B cell (primary cell): ENCODE measurements around the gene NEK8. TPM values are rescaled to one million over a fixed set of nuclear protein-coding genes. Genes with fewer than 3 reads are reported as not detected.

ENCODE experiments used
- ATAC-seq: fragments of 200-7000 bp; cut with Tn5 transposase; one replicate; pipeline ENCODE4 v1.10.0; 2021; ENCODE audit warnings: low read depth, mild to moderate bottlenecking, moderate number of reproducible peaks, moderate library complexity
- CTCF ChIA-PET: fragments of 350-600 bp; sonication (Branson Sonifier 250); formaldehyde crosslinking; loops from one replicate; lab custom pipeline; 2021; ENCODE audit warnings: antibody characterized with exemption, inconsistent platforms; lab: Charles Lee
- POLR2A ChIA-PET: fragments of 350-600 bp; sonication (Branson Sonifier 250); formaldehyde crosslinking; loops from one replicate; lab custom pipeline; 2021; ENCODE audit warnings: antibody characterized with exemption; lab: Charles Lee
- DNase-seq: peaks from one replicate; pipeline ENCODE4 v3.0.0; 2013
- H2AFZ ChIP-seq: 2 replicates; pipeline ENCODE4 v1.6.1; 2012; ENCODE audit warnings: mild to moderate bottlenecking, low read depth, low read length; ENCODE audit not compliant: insufficient read depth, poor library complexity, severe bottlenecking
- H3K27ac ChIP-seq, 2 donors: 1 replicate in 1 of 2; 2 replicates in 1 of 2; pipeline ENCODE4 v1.5.1; 2012 to 2013; ENCODE audit warnings: low read length in 2 of 2, mild to moderate bottlenecking in 2 of 2, moderate library complexity in 1 of 2
- H3K27me3 ChIP-seq, 4 experiments: fragments of 200-600 bp in 1 of 4; sonication (generic) in 1 of 4; replicated peaks in 1 of 4; 1 replicate in 2 of 4; 2 replicates in 2 of 4; pipeline versions ENCODE4 v1.6.1 to v1.7.0; 2013 to 2016; ENCODE audit warnings: low read length in 3 of 4, mild to moderate bottlenecking in 2 of 4, mixed read lengths in 1 of 4, moderate library complexity in 1 of 4; ENCODE audit not compliant: insufficient read depth in 4 of 4, control insufficient read depth in 3 of 4; ENCODE audit errors: control extremely low read depth in 1 of 4
- H3K36me3 ChIP-seq, 2 experiments: replicated peaks in 1 of 2; 1 replicate in 1 of 2; 2 replicates in 1 of 2; pipeline versions ENCODE4 v1.6.1 to v1.7.1; 2013; ENCODE audit warnings: low read length in 1 of 2; ENCODE audit not compliant: insufficient read depth in 2 of 2, control insufficient read depth in 1 of 2; ENCODE audit errors: control extremely low read depth in 1 of 2, extremely low read depth in 1 of 2
- H3K4me1 ChIP-seq, 2 donors: fragments of 200-600 bp in 1 of 2; sonication (generic) in 1 of 2; 1 replicate in 1 of 2; 2 replicates in 1 of 2; pipeline versions ENCODE4 v1.5.1 to v1.6.1; 2013 to 2017; ENCODE audit warnings: low read length in 2 of 2; ENCODE audit not compliant: control insufficient read depth in 2 of 2, insufficient read depth in 2 of 2
- H3K4me2 ChIP-seq: replicated peaks from 2 replicates; pipeline ENCODE3; 2012; ENCODE audit warnings: mild to moderate bottlenecking, low read depth, low read length; ENCODE audit not compliant: poor library complexity, severe bottlenecking
- H3K4me3 ChIP-seq, 5 experiments: fragments of 200-600 bp in 1 of 5; sonication (generic) in 1 of 5; 1 replicate in 3 of 5; 2 replicates in 2 of 5; pipeline versions ENCODE4 v1.5.1 to v1.7.0; 2011 to 2016; ENCODE audit warnings: low read length in 4 of 5, mild to moderate bottlenecking in 4 of 5, low read depth in 2 of 5, control low read depth in 1 of 5, moderate library complexity in 1 of 5; ENCODE audit not compliant: insufficient read depth in 1 of 5; ENCODE audit errors: control extremely low read depth in 1 of 5, extremely low read depth in 1 of 5
- H3K79me2 ChIP-seq: fragments of 200-600 bp; sonication (generic); one replicate; pipeline ENCODE4 v1.6.0; 2016; ENCODE audit warnings: low read length; ENCODE audit not compliant: control insufficient read depth, insufficient read depth
- H3K9ac ChIP-seq: fragments of 200-600 bp; sonication (generic); 2 replicates; pipeline ENCODE4 v1.6.1; 2017; ENCODE audit warnings: mild to moderate bottlenecking, low read length, moderate library complexity
- H3K9me3 ChIP-seq, 3 donors: one replicate each; pipeline versions ENCODE4 v1.6.1 to v1.7.1; 2013; ENCODE audit warnings: low read length in 2 of 3; ENCODE audit not compliant: control insufficient read depth in 2 of 3, insufficient read depth in 1 of 3; ENCODE audit errors: control extremely low read depth in 1 of 3
- H4K20me1 ChIP-seq: 2 replicates; pipeline ENCODE4 v1.6.0; 2012; ENCODE audit warnings: mild to moderate bottlenecking, low read length; ENCODE audit not compliant: insufficient read depth, control insufficient read depth, poor library complexity, severe bottlenecking
- H3K27ac Mint-ChIP-seq: one replicate; pipeline ENCODE4 v1.8.0; 2021; ENCODE audit warnings: mixed read lengths
- H3K27me3 Mint-ChIP-seq: one replicate; pipeline ENCODE4 v1.8.0; 2021; ENCODE audit warnings: mixed read lengths
- H3K4me1 Mint-ChIP-seq: one replicate; pipeline ENCODE4 v1.8.0; 2021; ENCODE audit warnings: mixed read lengths
- H3K4me3 Mint-ChIP-seq: one replicate; pipeline ENCODE4 v1.8.0; 2021; ENCODE audit warnings: mixed read lengths
- H3K9me3 Mint-ChIP-seq: one replicate; pipeline ENCODE4 v1.8.0; 2022; ENCODE audit warnings: mixed read lengths; ENCODE audit not compliant: insufficient read depth
- EZH2 ChIP-seq: IDR thresholded peaks from 2 replicates; pipeline ENCODE4 v1.6.1; 2012; ENCODE audit warnings: borderline replicate concordance, low read depth, mild to moderate bottlenecking, moderate library complexity, low read length; ENCODE audit not compliant: insufficient read depth, poor library complexity, severe bottlenecking
- WGBS: methylation state at CpG from one replicate; pipeline ENCODE4 v1.1.5; 2013; ENCODE audit warnings: missing lambda C conversion rate; ENCODE audit not compliant: insufficient coverage; 5-methylcytosine and 5-hydroxymethylcytosine counted together
- intact Hi-C: fragments of 100-400 bp; cut with micrococcal nuclease; formaldehyde crosslinking; loops from one replicate; pipeline ENCODE4 v1.10.0; 2022
- polyA plus RNA-seq: library from polyadenylated mRNA; depleted of rRNA; stranded (reverse); fragments of >200 nt; gene quantifications from 2 replicates; pipeline ENCODE4 v1.2.3, GENCODE V29; 2012
- total RNA-seq, 2 donors: library from RNA; stranded (reverse); fragments of 120-200 nt in 1 of 2; gene quantifications; 1 replicate in 1 of 2; 2 replicates in 1 of 2; pipeline versions ENCODE4 v1.2.3 to v1.2.4, GENCODE V29; 2013 to 2022
- TF ChIP-seq, protein P1 (sequence below): fragments of 200-600 bp; IDR thresholded peaks from one replicate; pipeline ENCODE4 v1.8.0; 2022; ENCODE audit warnings: antibody characterized with exemption, mild to moderate bottlenecking

Gene NEK8
- total and polyA plus RNA-seq, 2 donors (not counting 1 experiment from before 2014, with no cell fraction given), result 58.0 to 305 TPM

DNA sequence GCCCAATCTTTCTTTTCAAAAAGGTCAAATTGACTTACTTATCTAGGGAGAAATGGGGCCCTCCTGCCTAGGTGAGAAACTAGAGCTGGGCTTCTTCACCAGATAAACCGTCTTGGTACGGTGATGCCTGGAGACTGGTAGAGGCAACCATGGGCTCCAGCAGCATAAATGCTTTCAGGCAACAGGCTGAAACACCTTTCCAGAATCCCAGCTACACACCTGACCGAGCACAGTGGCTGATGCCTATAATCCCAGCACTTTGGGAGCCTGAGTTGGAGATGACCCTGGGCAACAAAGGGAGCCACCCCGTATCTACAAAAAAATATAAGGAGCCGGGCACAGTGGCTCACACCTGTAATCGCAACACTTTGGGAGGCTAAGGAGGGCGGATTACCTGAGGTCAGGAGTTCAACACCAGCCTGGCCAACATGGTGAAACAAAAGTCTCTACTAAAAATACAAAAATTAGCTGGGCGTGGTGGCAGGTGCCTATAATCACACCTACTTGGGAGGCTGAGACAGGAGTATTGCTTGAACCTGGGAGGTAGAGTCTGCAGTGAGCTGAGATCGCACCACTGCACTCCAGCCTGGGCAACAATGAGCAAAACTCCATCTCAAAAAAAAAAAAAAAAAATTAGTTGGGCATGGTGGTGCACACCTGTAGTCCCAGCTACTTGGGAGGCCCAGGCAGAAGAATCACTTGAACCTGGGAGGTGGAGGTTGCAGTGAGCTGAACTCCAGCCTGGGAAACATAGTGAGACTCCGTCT, 23.2 kb downstream of the NEK8 start:
- Mint-ChIP-seq H3K4me3 (no peak overlapping the region), H3K9me3 (no peaks in the 10 kb centered on the region), H3K27ac (no peak overlapping the region), H3K27me3 (no peaks in the 10 kb centered on the region), H3K4me1 (peaks cover 29% of the 10 kb centered on the region)
- DNase-seq, result no peak
- ChIA-PET CTCF (interaction anchor here (0.7 to 18.9 kb wide), 6 partner anchors 10 to 214 kb away, joined by 3 to 1020 read pairs (median 20); partner anchors contain the start of genes DHRS13, NEK8, RPL23A and TLCD1), POLR2A (interaction anchor here (0.6 to 16.2 kb wide), 7 partner anchors 11 to 200 kb away, joined by 3 to 511 read pairs (median 4); partner anchors contain the start of genes NEK8 and TLCD1)
- H2AFZ ChIP-seq, result no peak overlapping the region
- H3K9me3 ChIP-seq, result no peaks in the 10 kb centered on the region
- peaks cover 48% of the 10 kb centered on the region for H3K79me2 ChIP-seq
- 100% methylated on average over 6 of the region's 10 CpGs for WGBS
- H3K9ac ChIP-seq, result no peak overlapping the region
- peaks cover 18 to 20% of the 10 kb centered on the region in 2 donors for H3K4me1 ChIP-seq
- TF ChIP-seq, protein P1, sequence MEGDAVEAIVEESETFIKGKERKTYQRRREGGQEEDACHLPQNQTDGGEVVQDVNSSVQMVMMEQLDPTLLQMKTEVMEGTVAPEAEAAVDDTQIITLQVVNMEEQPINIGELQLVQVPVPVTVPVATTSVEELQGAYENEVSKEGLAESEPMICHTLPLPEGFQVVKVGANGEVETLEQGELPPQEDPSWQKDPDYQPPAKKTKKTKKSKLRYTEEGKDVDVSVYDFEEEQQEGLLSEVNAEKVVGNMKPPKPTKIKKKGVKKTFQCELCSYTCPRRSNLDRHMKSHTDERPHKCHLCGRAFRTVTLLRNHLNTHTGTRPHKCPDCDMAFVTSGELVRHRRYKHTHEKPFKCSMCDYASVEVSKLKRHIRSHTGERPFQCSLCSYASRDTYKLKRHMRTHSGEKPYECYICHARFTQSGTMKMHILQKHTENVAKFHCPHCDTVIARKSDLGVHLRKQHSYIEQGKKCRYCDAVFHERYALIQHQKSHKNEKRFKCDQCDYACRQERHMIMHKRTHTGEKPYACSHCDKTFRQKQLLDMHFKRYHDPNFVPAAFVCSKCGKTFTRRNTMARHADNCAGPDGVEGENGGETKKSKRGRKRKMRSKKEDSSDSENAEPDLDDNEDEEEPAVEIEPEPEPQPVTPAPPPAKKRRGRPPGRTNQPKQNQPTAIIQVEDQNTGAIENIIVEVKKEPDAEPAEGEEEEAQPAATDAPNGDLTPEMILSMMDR, result no peak
- no peak for TF ChIP-seq EZH2
- intact Hi-C loops, result loop anchor here (5.0 kb wide), 1 partner anchor 34 kb away; the partner anchor contains the start of genes RAB34 and RPL23A
- H4K20me1 ChIP-seq, result peaks cover 57% of the 10 kb centered on the region
- H3K4me3 ChIP-seq, result no peak overlapping the region
- peaks cover 0 to 53% of the 10 kb centered on the region in 2 experiments for H3K36me3 ChIP-seq
- no peaks in the 10 kb centered on the region for H3K27me3 ChIP-seq
- no peak overlapping the region for H3K4me2 ChIP-seq
- H3K27ac ChIP-seq, result no peak overlapping the region
- ATAC-seq, result no peak

DNA sequence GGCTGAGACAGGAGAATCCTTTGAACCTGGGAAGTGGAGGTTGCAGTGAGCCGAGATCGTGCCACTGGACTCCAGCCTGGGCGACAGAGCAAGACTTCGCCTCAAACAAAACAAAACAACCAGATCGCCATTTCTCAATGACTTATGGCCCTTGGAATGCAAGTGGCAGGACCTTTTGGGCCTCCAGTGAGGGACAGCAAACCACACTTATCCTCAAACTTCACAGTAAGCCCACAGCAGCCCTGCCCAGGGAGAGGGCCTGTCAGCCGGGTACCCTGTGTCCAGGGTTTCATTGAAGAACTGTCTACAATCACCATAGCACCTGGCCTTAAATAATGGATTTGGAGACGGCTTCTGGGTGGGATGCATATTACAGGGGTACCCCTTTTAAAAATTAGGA, 26.9 kb downstream of the NEK8 start:
- TF ChIP-seq, protein P1, result no peak
- TF ChIP-seq EZH2, result no peak
- Mint-ChIP-seq H3K9me3 (no peaks in the 10 kb centered on the region), H3K27me3 (no peaks in the 10 kb centered on the region), H3K4me3 (no peak overlapping the region), H3K4me1 (peaks cover 3% of the 10 kb centered on the region), H3K27ac (no peak overlapping the region)
- ATAC-seq, result no peak
- ChIA-PET POLR2A (no interaction called here), CTCF (interaction anchor here (1.5 to 18.9 kb wide), 3 partner anchors 8 to 29 kb away, joined by 7 to 1020 read pairs (median 14); partner anchors contain the start of genes NEK8, RPL23A and TLCD1)
- Histone ChIP-seq H3K4me1 (peaks cover 3% of the 10 kb centered on the region in 2 donors), H3K36me3 (peaks cover 2 to 46% of the 10 kb centered on the region in 2 experiments), H3K79me2 (peaks cover 42% of the 10 kb centered on the region), H2AFZ (no peak overlapping the region), H3K4me2 (no peak overlapping the region), H4K20me1 (peaks cover 34% of the 10 kb centered on the region), H3K4me3 (no peak overlapping the region), H3K27ac (no peak overlapping the region), H3K9me3 (no peaks in the 10 kb centered on the region), H3K9ac (no peak overlapping the region), H3K27me3 (no peaks in the 10 kb centered on the region)
- 95% methylated on average over 3 of the region's 7 CpGs for WGBS
- DNase-seq, result peak; percentile 27
- intact Hi-C loops, result no loop called here
